Choroid plexus epithelial cell (primary cell): Measurements from ENCODE around the gene CLTA.

Source experiments
- DNase-seq: peaks from one replicate; pipeline ENCODE4 v3.0.0-alpha.2; 2010; ENCODE audit warnings: low read depth
- H3K4me3 ChIP-seq: 2 replicates; pipeline ENCODE4 v1.5.1; 2011; ENCODE audit warnings: low read depth, mild to moderate bottlenecking, control low read depth, low read length, moderate library complexity
- CTCF ChIP-seq: conservative IDR thresholded peaks from 2 replicates; pipeline ENCODE4 v1.5.1; 2011; ENCODE audit warnings: low read depth, mild to moderate bottlenecking, control low read depth, inconsistent platforms, low read length, moderate library complexity

Gene CLTA

GRCh38 chr9:36145970-36146369 lies 44.8 kb upstream of the CLTA start:
- TF ChIP-seq CTCF = no peak
- no peak overlapping the region for H3K4me3 ChIP-seq
- no peak for DNase-seq

GRCh38 chr9:36146651-36147050 lies 44.1 kb upstream of the CLTA start:
- DNase-seq = no peak
- TF ChIP-seq CTCF = no peak
- H3K4me3 ChIP-seq = no peak overlapping the region

GRCh38 chr9:36147441-36148175 lies 43.1 kb upstream of the CLTA start:
- H3K4me3 ChIP-seq = no peak overlapping the region
- no peak for DNase-seq
- TF ChIP-seq CTCF = no peak

GRCh38 chr9:36148311-36149051 lies 42.2 kb upstream of the CLTA start:
- peak; percentile 99 for DNase-seq
- no peak for TF ChIP-seq CTCF
- no peak overlapping the region for H3K4me3 ChIP-seq

GRCh38 chr9:36149197-36149596 lies 41.5 kb upstream of the CLTA start:
- no peak overlapping the region for H3K4me3 ChIP-seq
- DNase-seq = peak; percentile 77
- no peak for TF ChIP-seq CTCF

- no peak for DNase-seq
- H3K4me3 ChIP-seq = no peak overlapping the region
- no peak for TF ChIP-seq CTCF
Observed at GRCh38 chr9:36150574-36151315, 40.0 kb upstream of the CLTA start.
